C4-2B (cell line): Measurements from ENCODE around the gene NR3C2.

Source experiments
- CTCF ChIP-seq: fragments of 450-650 bp; conservative IDR thresholded peaks from 2 replicates; pipeline ENCODE4 v1.5.1; 2017; ENCODE audit warnings: mild to moderate bottlenecking
- ZFX ChIP-seq: fragments of 450-650 bp; IDR thresholded peaks from 2 replicates; pipeline ENCODE4 v1.6.1; 2017

DNA sequence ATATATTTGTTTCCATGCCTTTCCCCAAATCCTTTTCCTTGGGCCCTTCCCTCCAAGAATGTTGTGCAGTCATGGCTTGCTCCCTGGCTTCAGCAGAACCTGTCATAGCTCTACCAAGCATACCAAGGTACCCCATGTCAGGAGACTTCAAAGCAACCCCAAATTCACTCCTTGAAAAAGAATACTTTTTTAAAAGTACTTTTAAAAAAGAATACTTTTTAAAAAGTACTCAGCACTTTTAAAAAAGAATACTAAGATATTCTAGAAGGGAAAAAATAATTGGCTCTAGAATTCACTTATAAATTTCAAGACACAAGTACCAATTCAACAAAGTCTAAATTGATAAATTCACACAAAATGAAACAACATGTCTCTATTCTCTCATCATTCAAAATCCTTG, 76.0 kb downstream of the NR3C2 start:
- TF ChIP-seq CTCF (no peak), ZFX (no peak)
